GM18867 (cell line): Measurements from ENCODE around the gene LMNTD1.
"Not testable (repeated sequence)": the region's sequence is repeated elsewhere in the genome, so short reads cannot be mapped to it uniquely, and the experiment has no call there.

ENCODE experiments used
- ATAC-seq: cut with Tn5 transposase; IDR thresholded peaks from one replicate; pipeline ENCODE4 v1.9.1; 2021; ENCODE audit warnings: mild to moderate bottlenecking, moderate library complexity; ENCODE audit not compliant: unreplicated experiment

Gene LMNTD1

DNA sequence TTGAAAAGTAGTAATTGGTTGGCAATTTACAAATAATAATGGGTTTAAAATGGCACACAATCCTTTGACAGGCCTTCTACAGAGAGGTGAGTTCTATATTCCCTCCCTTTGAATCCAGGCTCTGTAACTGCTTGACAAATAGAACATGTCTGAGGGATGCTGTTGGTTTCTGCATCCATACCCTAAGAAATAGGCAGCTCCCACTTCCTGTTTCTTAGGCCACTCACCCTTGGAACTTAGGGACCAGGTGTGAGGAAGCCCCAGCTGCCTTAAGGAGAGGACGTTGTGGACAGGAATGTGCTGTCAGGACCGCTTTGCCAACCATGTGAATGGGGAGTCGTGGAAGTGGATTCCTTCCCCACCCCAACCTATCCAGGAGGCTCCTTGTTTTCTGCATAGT is 59.4 kb downstream of the LMNTD1 start:
- no peak for ATAC-seq

DNA sequence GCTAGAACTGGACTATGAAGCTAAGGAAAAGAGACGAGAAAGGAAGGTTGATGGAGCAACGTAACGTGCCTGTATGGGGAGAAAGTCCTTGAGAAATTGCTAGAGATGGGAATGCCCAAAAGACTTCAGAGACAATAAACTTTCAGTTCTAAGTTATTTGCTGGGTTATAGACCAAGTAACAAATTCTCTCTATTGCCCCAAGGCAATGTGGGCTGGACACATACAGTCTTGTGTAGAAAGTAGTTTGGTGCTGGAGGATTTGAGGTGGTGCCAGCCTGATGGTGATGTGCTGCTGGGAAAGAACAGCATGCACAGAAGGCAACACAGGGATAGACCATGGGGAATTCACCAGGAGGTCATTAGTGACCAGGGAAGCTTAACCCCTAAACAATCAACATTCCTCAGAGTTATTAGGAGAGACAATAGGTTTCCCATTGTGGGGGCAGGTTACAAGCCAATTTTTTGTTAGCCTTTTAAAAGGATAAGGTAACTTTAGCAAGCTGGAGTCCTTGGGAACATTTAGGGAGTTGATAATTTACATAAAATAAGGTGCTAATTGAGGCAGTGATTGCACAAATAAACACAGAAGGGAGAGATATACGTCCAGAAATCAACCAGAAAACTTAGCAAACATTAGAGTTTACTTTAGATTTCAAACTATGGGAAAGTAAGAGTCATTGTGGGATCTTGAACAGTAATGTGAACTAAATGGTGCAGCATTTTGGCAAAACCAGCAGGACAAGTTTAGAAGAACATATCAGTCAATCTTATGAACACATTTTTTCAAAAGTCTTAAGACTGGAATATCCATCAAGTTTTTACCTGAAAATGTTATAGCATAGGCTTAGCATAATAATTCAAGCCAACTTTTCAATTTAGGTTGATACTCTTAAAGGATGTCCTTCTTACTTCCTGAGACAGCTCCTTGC is 61.4 kb downstream of the LMNTD1 start:
- no peak for ATAC-seq

DNA sequence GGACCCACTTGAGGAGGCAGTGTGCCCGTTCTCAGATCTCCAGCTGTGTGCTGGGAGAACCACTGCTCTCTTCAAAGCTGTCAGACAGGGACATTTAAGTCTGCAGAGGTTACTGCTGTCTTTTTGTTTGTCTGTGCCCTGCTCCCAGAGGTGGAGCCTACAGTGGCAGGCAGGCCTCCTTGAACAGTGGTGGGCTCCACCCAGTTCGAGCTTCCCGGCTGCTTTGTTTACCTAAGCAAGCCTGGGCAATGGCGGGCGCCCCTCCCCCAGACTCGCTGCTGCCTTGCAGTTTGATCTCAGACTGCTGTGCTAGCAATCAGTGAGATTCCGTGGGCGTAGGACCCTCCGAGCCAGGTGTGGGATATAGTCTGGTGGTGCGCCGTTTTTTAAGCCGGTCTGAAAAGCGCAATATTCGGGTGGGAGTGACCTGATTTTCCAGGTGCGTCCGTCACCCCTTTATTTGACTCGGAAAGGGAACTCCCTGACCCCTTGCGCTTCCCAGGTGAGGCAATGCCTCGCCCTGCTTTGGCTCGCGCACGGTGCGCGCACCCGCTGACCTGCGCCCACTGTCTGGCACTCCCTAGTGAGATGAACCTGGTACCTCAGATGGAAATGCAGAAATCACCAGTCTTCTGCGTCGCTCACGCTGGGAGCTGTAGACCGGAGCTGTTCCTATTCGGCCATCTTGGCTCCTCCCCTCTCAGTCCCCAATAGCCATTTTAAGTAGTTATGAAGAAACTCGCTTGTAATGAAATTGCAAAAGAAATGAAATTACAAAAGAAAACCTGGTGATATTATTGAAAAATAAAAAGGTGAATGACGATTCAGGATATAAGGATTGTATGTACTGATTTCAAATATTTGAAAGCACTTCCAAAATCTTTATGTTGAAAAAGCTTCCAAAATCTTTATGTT is 63.9 kb downstream of the LMNTD1 start:
- ATAC-seq = not testable (repeated sequence)

DNA sequence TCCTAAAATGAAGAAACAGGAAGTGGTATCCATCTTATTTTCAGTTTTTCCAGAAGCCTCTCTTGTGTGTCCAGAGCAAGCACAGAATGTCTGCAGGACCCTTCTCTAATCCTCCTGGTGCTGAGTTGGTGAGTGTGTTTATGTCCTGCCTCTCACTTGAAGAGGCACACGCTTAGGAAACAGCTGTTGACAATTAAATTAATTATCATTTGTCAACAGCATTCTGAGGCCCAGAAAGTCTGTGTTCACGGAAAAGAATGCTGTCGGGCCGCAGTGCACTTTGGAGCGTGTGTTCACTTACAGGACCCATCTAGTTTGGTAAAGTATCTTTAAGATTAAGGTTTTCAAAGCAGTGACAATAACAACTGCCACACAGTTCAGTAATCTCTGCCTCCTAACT is 70.5 kb downstream of the LMNTD1 start:
- ATAC-seq = no peak

DNA sequence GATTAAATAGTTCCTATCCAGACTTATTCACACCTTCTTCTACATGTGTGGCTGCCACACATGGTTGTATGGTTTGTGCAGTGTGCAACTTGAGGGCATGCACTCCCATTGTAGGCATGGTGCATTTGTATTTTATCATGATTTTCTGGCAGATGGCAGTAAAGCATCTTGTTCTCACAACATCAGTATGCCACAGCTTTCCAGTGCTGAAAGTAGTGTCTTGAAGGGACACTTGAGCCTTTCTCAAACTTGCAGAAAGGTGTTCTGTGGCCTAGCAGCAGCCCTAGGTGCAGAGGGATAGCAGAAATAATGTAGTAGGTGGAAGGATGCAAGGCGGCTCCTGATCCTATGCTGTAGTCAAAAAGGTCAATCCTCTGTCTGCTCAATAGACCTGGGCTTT is 72.9 kb downstream of the LMNTD1 start:
- ATAC-seq = no peak

DNA sequence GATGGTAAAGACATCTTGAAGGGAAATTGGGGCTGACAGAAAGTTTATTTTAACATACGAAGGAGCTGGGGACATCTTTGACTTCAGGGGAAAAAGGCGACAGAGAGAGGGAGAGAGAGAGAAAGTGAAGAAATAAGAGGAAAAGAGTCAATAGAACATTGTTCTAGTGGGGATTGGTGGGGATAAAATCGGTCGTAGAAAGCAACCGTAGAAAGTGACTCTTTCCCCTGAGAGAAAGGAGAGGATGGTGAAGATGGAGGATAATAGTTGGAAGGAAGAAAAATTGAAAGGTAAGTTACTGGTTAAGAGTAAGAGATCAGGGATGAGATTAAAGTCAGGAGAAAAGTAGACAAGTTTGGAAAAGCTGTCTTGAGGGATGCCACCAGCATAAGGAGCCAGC is 75.9 kb downstream of the LMNTD1 start:
- no peak for ATAC-seq

DNA sequence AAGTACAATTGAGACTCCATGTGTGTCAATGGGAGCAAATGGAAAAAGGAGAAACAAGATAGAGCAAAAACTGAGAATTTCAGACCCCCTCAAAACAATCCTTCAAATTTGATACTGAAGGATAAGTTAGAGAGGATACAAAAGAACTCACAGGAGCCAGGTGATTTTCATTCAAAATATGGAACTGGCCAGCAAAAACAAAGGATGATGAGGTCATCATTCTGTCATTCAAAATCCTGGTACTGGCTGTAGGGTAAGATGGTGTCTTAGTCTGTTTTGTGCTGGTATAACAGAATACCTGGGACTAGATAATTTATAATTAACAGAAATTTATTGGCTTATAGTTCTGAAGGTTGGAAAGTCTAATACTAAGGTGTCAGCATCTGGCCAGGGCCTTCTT is 80.6 kb downstream of the LMNTD1 start:
- no peak for ATAC-seq

DNA sequence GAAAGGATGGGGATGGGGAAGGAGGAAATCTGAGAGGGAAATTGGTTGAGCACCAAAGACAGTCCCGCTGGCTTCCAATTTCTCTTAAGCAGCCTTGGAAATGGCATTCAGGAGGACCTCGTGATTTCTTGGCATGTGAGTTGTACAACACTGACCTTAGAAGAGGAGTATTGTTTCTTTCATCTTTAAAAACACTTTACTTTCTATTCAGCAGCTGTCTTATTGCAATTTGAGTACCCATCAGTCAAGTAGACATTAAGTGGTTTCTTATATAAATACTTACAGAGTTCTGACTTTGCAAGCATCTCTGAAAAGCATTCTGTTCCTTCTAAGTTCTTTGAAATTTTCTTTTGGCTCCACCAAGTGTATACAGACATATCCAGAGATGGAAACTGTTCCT is 83.2 kb downstream of the LMNTD1 start:
- ATAC-seq = no peak

DNA sequence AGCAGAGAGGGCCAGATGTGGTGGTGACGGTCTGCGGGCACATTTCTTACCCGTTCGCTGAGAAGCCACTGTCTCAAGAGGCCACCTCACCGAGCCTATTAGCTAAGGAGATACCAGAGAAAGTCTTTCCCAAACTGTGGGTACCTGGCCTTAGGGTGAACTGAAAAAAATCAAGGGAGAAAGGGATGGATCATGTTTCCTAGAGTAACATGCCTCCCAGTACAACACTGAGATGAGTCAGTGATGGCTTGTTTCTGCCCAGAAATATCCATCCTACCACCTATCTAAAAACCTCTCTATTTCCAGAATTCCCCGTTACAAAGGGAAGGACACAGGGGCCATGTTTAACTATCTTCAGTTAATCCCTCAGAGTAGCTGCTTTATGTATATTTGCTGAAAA is 83.7 kb downstream of the LMNTD1 start:
- ATAC-seq = no peak

DNA sequence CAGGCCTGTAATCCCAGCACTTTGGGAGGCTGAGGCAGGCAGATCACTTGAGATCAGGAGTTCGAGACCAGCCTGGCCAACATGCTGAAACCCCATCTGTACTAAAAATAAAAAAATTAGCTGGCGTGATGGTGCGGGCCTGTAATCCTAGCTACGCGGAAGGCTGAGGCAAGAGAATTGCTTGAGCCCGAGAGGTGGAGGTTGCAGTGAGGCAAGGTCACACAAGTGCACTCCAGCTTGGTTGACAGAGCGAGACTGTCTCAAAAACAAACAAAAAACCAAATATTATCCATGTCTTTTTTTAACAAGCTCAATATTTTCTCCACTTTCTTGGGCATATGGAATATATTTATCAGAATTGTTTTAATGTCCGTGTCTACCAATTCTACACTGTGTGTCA is 89.6 kb downstream of the LMNTD1 start:
- no peak for ATAC-seq

DNA sequence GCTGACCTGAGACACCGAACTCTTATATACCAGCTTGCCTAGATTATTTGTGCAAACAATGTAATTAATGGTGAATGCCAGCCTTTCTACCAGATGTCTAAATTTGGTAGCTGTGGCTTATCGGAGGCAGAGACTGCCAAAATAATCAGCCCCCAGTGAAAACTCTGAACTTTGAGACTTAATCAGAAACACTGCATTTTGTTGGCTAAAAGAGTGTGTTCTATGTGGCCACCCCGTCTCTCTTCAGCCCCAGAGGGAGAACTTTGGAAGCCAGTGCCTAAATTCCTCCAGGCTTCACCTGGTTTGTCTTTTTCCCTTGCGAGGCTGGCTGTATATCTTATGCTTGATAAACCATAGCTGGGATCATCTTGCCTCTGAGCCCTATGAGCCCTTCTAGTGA is 90.1 kb downstream of the LMNTD1 start:
- no peak for ATAC-seq

DNA sequence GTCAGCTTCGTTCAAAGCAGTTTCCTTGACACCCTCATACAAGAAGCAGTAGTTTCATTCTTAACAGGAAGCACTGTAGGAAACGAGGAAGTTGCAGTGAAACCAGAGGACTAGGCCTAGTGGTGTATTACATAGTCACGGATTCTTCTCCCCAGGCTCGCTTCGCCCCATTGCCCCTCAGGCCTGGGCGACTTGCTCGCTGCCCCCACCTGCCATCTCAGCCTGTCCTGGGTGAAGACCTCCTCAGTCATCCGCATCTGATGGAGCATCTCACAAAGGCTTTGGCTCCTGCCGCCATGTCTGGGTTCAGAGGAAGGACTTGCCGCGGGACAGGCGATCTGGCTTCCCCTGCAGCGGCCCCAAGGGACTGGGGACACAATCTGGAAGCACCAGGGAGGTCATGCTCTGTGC is 93.5 kb downstream of the LMNTD1 start:
- ATAC-seq = peak; percentile 85

DNA sequence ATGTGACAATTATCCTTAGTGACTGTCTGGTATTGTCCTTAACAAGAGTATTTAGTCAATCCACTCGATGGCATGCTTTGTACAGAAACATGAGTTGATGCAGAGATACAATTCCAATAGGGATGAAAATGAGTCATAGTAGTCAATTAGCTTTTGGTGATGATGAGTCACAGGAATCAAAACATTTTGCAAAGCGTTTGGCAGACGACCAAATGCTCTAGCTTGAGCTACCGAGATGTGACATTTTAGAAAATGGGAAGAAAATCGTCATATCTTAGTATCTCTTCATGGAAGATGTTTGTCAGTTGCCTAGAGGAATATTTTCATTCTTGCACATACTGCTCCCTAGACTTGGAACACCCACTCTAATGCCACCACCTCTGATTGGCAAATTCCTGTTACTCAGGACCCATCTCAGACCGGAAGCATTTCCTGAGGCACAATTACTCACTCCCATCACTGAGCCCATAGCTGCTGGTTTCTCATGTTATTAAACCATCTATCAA is 95.0 kb downstream of the LMNTD1 start:
- no peak for ATAC-seq

DNA sequence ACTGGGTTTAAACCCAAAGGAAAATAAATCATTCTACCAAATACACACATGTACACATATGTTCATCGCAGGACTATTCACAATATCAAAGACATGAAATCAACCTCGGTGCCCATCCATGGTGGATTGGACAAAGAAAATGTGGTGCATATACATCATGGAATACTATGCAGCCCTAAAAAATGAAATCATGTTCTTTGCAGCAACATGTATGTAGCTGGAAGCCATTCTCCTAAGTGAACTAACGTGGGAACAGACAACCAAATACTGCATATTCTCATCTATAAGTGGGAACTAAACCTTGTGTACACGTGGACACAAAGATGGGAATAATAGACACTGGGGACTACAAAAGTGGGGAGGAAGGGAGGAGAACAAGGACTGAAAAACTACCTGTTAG is 96.6 kb downstream of the LMNTD1 start:
- no peak for ATAC-seq

DNA sequence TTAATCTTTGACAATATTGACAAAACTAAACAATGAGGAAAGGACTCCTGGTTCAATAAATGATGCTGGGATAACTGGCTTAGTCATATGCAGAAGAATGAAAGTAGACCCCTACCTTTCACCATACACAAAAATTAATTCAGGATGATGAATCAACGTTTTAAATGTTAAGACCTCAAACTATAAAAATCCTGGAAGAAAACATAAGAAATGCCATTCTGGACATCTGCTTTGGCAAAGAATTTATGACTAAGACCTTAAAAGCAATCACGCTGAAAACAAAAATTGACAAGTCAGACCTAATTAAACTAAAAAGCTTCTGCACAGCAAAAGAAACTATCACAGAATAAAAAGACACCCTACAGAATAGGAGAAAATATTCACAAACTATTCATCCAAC is 97.4 kb downstream of the LMNTD1 start:
- ATAC-seq = no peak

DNA sequence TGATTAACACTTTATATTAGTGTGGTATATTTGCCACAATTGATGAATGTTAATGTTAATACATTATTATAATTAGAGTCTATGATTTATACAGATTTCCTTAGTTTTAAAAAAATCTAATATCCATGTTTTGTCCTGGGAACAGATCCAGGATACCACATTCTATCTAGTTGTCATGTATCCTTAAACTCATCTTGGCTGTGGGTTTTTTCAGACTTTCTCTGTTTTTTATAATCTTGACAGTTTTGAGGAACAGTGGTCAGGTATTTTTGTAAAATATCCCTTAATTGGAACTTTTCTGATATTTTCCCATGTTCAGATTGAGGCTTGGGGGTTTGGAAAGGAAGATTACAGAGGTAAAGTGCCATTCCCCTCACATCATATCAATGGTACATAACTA is 104.1 kb downstream of the LMNTD1 start:
- no peak for ATAC-seq

DNA sequence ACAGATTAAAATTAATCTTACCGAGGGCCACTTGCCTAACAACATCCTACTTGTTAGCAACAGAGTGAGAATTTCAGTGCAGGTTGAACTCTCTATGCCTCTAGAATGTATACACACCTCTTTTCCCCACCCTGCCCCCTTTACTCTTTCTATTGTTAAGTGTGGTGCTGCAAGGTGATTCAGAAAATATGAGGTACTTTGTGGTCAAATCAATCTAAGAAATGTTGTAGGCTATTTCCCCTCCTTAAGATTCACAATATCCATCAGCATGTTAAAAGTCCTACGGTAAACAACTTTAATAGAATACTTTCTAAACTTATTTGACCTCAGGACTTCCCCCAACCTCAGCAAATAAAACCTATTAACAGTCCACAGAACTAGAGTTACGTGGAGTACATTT is 106.0 kb downstream of the LMNTD1 start:
- no peak for ATAC-seq

DNA sequence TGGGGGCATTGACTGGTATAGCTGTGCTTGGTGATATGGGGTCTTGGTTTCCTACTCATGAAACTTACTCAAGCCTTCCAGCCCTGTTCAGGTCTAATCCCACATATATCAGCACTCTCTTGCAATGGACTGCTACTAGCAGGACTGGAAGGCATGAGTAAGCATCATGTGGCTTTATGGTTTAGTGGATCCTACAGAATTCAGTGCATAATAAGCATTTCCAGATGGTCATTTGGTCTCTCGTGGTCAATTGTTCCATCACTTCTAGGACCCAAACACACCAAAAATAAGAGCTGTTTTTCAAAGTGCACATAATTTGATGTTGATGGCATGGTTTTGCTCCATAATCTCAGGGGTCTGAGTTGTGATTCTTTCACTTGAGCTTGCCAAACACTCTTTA is 114.4 kb downstream of the LMNTD1 start:
- no peak for ATAC-seq

DNA sequence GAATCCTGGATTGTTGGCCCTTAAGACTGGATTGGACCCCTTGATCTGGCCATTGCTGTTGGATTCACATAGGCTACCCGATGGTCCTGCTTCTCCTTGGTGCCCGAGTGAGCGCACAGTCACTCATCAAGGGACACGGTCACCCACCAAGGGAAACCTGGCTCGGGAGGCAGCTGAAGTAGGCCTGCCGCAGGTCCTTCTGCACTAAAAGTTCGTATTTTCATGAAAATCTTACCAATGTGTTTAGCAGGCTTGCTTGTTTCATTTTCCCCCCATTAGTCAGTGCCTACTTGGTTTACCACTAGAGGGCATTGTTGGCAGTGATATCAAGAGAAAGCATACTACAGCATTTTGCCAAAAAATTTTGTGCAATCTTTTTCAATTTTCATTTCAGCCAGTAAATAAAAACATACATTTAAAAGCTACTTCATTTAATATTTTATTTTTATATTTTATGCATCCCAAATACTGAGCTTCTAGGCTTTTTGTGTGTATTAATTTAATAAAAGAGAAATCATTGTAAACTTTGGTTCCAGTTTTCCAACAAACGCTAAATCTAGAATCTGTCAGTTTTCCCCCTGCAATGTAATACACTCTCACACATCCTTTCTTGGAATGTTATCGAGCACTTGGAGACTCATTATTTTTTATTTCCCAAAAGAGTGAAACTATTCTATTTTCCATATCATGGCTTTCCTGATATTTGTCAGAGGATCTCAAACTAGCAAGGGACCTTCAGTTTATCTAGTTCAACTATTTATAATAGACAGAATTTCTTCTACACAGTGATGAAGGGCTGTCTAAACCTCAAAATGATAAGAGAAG is 116.7 kb downstream of the LMNTD1 start:
- peak; percentile 82 for ATAC-seq

DNA sequence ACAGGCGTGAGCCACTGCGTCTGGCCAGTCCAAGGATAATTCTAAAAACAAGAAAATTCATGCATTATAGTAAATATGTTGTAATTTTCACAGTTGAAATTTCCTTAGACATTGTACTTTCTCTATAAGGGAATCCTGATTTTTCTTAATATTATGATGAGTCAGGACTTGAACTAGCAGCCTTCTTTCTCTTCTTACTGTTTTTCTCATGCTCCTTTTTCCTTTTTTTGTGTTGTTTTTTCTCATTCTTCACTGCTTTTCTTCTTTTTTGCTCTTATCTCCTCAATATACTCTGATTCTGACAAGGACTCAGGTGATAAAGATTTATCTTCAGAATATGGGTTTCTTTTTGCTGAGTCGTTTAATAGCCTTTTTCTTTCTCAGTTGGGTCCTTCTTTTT is 117.7 kb downstream of the LMNTD1 start:
- ATAC-seq = no peak

DNA sequence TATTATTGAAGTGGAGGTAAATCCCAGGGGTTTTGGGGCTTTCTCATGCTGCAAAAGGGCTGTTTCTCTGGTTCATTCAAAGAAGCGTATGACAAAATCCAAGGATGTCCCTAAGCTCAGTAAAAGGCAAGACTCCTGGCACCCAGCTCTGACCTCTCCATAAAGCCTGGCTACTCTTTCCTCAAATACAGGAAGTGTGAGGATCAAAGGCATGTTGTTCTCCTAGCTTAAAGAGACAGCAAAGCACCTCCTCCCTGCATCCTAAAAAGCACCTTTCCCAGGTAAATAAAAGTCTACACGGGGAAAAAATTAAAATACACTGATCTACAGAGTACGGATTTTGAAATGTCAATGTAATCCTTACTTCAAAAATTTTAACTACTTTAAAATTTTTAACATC is 118.6 kb downstream of the LMNTD1 start:
- no peak for ATAC-seq
